H1 (cell line): Measurements from ENCODE around the gene ZNF746. TPM values are rescaled to one million over a fixed set of nuclear protein-coding genes. Genes with fewer than 3 reads are reported as not detected.

ENCODE experiments used
- CTCF ChIA-PET: fragments of 300-600 bp; sonication (Branson Sonifier 250); formaldehyde crosslinking; loops from one replicate; lab custom pipeline; 2021; ENCODE audit not compliant: partially characterized antibody; lab: Charles Lee
- POLR2A ChIA-PET: fragments of 300-600 bp; sonication (Branson Sonifier 250); formaldehyde crosslinking; loops from one replicate; lab custom pipeline; 2021; ENCODE audit warnings: inconsistent platforms; ENCODE audit not compliant: partially characterized antibody; lab: Charles Lee
- DNase-seq, 2 experiments: peaks; one replicate each; pipeline versions ENCODE4 v3.0.0 to v3.0.0-alpha.2; 2010 to 2022; ENCODE audit warnings: low spot score in 2 of 2, low read depth in 1 of 2, mixed read lengths in 1 of 2
- FAIRE-seq: peaks from 2 replicates; lab custom pipeline; 2011; peaks lifted over from hg19 to GRCh38; lab: Jason Lieb, UNC
- H2AFZ ChIP-seq: 2 replicates; pipeline ENCODE4 v1.8.1; 2012; ENCODE audit warnings: low read length, inconsistent platforms
- H2AK5ac ChIP-seq: 2 replicates; pipeline ENCODE4 v1.6.1; 2013; ENCODE audit warnings: low read depth, low read length
- H2BK120ac ChIP-seq: replicated peaks from 2 replicates; pipeline ENCODE3; 2013; ENCODE audit warnings: low read depth, low read length, inconsistent platforms
- H2BK12ac ChIP-seq: 2 replicates; pipeline ENCODE4 v1.6.1; 2013; ENCODE audit warnings: low read depth, low read length
- H2BK15ac ChIP-seq: 2 replicates; pipeline ENCODE4 v1.6.1; 2013; ENCODE audit warnings: low read length
- H2BK20ac ChIP-seq: 2 replicates; pipeline ENCODE4 v1.6.1; 2013; ENCODE audit warnings: low read length
- H2BK5ac ChIP-seq: 2 replicates; pipeline ENCODE4 v1.6.1; 2013; ENCODE audit warnings: low read depth, low read length
- H3K14ac ChIP-seq: 2 replicates; pipeline ENCODE4 v1.6.1; 2013; ENCODE audit warnings: inconsistent platforms; ENCODE audit not compliant: insufficient read length
- H3K18ac ChIP-seq: 2 replicates; pipeline ENCODE4 v1.6.1; 2013; ENCODE audit warnings: low read length; ENCODE audit errors: extremely low read depth
- H3K23ac ChIP-seq: 2 replicates; pipeline ENCODE4 v1.6.1; 2013; ENCODE audit warnings: inconsistent platforms; ENCODE audit not compliant: insufficient read length
- H3K23me2 ChIP-seq: 2 replicates; pipeline ENCODE4 v1.6.1; 2013; ENCODE audit warnings: low read depth, low read length
- H3K27ac ChIP-seq: 2 replicates; pipeline ENCODE4 v1.6.1; 2011; ENCODE audit warnings: low read depth, low read length, inconsistent platforms
- H3K27me3 ChIP-seq, 4 experiments: replicated peaks in 1 of 4; 1 replicate in 1 of 4; 2 replicates in 3 of 4; pipeline versions ENCODE4 v1.6.1 to v1.8.1; 2011 to 2013; ENCODE audit warnings: low read length in 3 of 4, mild to moderate bottlenecking in 3 of 4, inconsistent platforms in 2 of 4, mixed read lengths in 2 of 4, moderate library complexity in 1 of 4; ENCODE audit not compliant: control insufficient read depth in 3 of 4, insufficient read depth in 3 of 4; ENCODE audit errors: extremely low read depth in 1 of 4
- H3K36me3 ChIP-seq, 4 experiments: 2 replicates each; pipeline versions ENCODE4 v1.6.1 to v1.8.1; 2011 to 2013; ENCODE audit warnings: mild to moderate bottlenecking in 4 of 4, low read length in 3 of 4, moderate library complexity in 2 of 4, control low read depth in 1 of 4, inconsistent platforms in 1 of 4; ENCODE audit not compliant: insufficient read depth in 4 of 4, control insufficient read depth in 2 of 4
- H3K4ac ChIP-seq: replicated peaks from 2 replicates; pipeline ENCODE3; 2013; ENCODE audit warnings: low read length, low read depth, mixed read lengths, inconsistent platforms; ENCODE audit not compliant: insufficient read length
- H3K4me1 ChIP-seq, 4 experiments: replicated peaks in 1 of 4; 1 replicate in 1 of 4; 2 replicates in 3 of 4; pipeline versions ENCODE4 v1.6.1 to v1.8.1; 2011 to 2013; ENCODE audit warnings: low read length in 3 of 4, inconsistent platforms in 2 of 4, mixed read lengths in 1 of 4; ENCODE audit not compliant: insufficient read depth in 4 of 4, control insufficient read depth in 3 of 4
- H3K4me2 ChIP-seq, 2 experiments: 2 replicates each; pipeline versions ENCODE4 v1.6.1 to v1.8.1; 2011 to 2013; ENCODE audit warnings: low read depth in 2 of 2, low read length in 2 of 2, control low read depth in 1 of 2, inconsistent platforms in 1 of 2, mild to moderate bottlenecking in 1 of 2; ENCODE audit not compliant: insufficient read depth in 1 of 2
- H3K4me3 ChIP-seq, 4 experiments: fragments of 200-600, 300-600 bp in 1 of 4; sonication (generic), shearing (Covaris generic), sonication (Bioruptor Twin) in 1 of 4; 2 replicates each; pipeline versions ENCODE4 v1.5.1 to v1.8.1; 2011 to 2016; ENCODE audit warnings: low read length in 4 of 4, low read depth in 3 of 4, control low read depth in 2 of 4, inconsistent platforms in 2 of 4, mild to moderate bottlenecking in 2 of 4, mixed read lengths in 1 of 4, moderate library complexity in 1 of 4; ENCODE audit not compliant: insufficient read depth in 2 of 4; ENCODE audit errors: extremely low read depth in 1 of 4
- H3K56ac ChIP-seq: replicated peaks from 2 replicates; pipeline ENCODE3; 2013; ENCODE audit warnings: low read depth, mild to moderate bottlenecking, mixed read lengths, low read length, inconsistent platforms; ENCODE audit not compliant: insufficient read length
- H3K79me1 ChIP-seq: 2 replicates; pipeline ENCODE4 v1.6.1; 2013; ENCODE audit warnings: low read depth, low read length, control low read depth
- H3K79me2 ChIP-seq, 2 experiments: 2 replicates each; pipeline versions ENCODE4 v1.6.1 to v1.8.1; 2012 to 2013; ENCODE audit warnings: low read length in 2 of 2, mild to moderate bottlenecking in 2 of 2, inconsistent platforms in 1 of 2; ENCODE audit not compliant: insufficient read depth in 2 of 2, control insufficient read depth in 1 of 2
- H3K9ac ChIP-seq, 4 experiments: replicated peaks in 1 of 4; 1 replicate in 1 of 4; 2 replicates in 3 of 4; pipeline versions ENCODE4 v1.6.1 to v1.8.1; 2011 to 2013; ENCODE audit warnings: low read depth in 3 of 4, low read length in 3 of 4, control low read depth in 2 of 4, mild to moderate bottlenecking in 2 of 4, moderate library complexity in 2 of 4, inconsistent platforms in 1 of 4; ENCODE audit errors: extremely low read depth in 1 of 4
- H3K9me3 ChIP-seq, 2 experiments: 2 replicates each; pipeline versions ENCODE4 v1.6.1 to v1.8.1; 2012 to 2013; ENCODE audit warnings: mild to moderate bottlenecking in 2 of 2, moderate library complexity in 2 of 2, control low read depth in 1 of 2, inconsistent platforms in 1 of 2, low read depth in 1 of 2, low read length in 1 of 2, mixed read lengths in 1 of 2; ENCODE audit not compliant: insufficient read depth in 2 of 2
- H4K20me1 ChIP-seq, 2 experiments: replicated peaks in 1 of 2; 2 replicates each; pipeline versions ENCODE3 to v1.8.1; 2011 to 2013; ENCODE audit warnings: inconsistent platforms in 2 of 2, low read length in 2 of 2, mild to moderate bottlenecking in 1 of 2; ENCODE audit not compliant: insufficient read depth in 2 of 2, control insufficient read depth in 1 of 2
- H4K5ac ChIP-seq: 2 replicates; pipeline ENCODE4 v1.6.1; 2013; ENCODE audit warnings: low read length, low read depth, mixed read lengths, inconsistent platforms; ENCODE audit not compliant: insufficient read length
- H4K8ac ChIP-seq: 2 replicates; pipeline ENCODE4 v1.8.0; 2013; ENCODE audit warnings: mild to moderate bottlenecking, moderate library complexity, low read length, inconsistent platforms; ENCODE audit not compliant: insufficient read depth; ENCODE audit errors: extremely low read depth
- H4K91ac ChIP-seq: replicated peaks from 2 replicates; pipeline ENCODE3; 2013; ENCODE audit warnings: low read length, mixed read lengths, inconsistent platforms; ENCODE audit not compliant: insufficient read length
- CTBP2 ChIP-seq: IDR thresholded peaks from 2 replicates; pipeline ENCODE4 v1.7.0; 2011; ENCODE audit warnings: borderline replicate concordance, mild to moderate bottlenecking, moderate library complexity, mixed read lengths, low read length; ENCODE audit not compliant: insufficient read depth, insufficient read length
- E2F6 ChIP-seq: IDR thresholded peaks from 2 replicates; pipeline ENCODE4 v1.6.1; 2012; ENCODE audit warnings: inconsistent platforms
- HDAC6 ChIP-seq: IDR thresholded peaks from one replicate; pipeline ENCODE4 v1.7.1; 2012; ENCODE audit warnings: low read depth, mild to moderate bottlenecking, inconsistent platforms, low read length, moderate library complexity
- KDM1A ChIP-seq: fragments of 200-600, 300-600 bp; sonication (generic); IDR thresholded peaks from 2 replicates; pipeline ENCODE4 v1.7.1; 2016; ENCODE audit warnings: mild to moderate bottlenecking, low read length, borderline replicate concordance
- PHF8 ChIP-seq: fragments of 200-600 bp; sonication (generic); conservative IDR thresholded peaks from 2 replicates; pipeline ENCODE4 v1.7.1; 2012; ENCODE audit warnings: low read depth, mild to moderate bottlenecking, inconsistent platforms, low read length, moderate library complexity
- TAF1 ChIP-seq: IDR thresholded peaks from 2 replicates; pipeline ENCODE4 v1.6.1; 2011; ENCODE audit warnings: mild to moderate bottlenecking, low read depth, low read length
- WGBS, 2 experiments: shearing (Covaris generic) in 1 of 2; methylation state at CpG; one replicate each; pipeline versions ENCODE4 v1.1.6 to v1.1.7; 2013 to 2015; ENCODE audit warnings: low lambda C conversion rate in 2 of 2, mixed read lengths in 2 of 2, inconsistent platforms in 1 of 2, low coverage in 1 of 2, missing lambda C conversion rate in 1 of 2; ENCODE audit not compliant: insufficient replicate concordance in 2 of 2, insufficient coverage in 1 of 2, insufficient read length in 1 of 2; ENCODE audit errors: extremely low coverage in 1 of 2, missing lambda C conversion rate in 1 of 2; 5-methylcytosine and 5-hydroxymethylcytosine counted together
- polyA plus RNA-seq, 7 experiments: library from polyadenylated mRNA; depleted of rRNA in 3 of 7; stranded (reverse) in 5 of 7; unstranded in 2 of 7; fragments of >200 nt in 5 of 7; fragments of 200-250 nt in 2 of 7; gene quantifications; 1 replicate in 5 of 7; 2 replicates in 1 of 7; 4 replicates in 1 of 7; pipeline versions ENCODE4 v1.2.1 to v1.2.3, GENCODE V29; 2011 to 2013; ENCODE audit warnings: missing spikeins in 2 of 7, mixed read lengths in 2 of 7
- total RNA-seq: library from RNA; stranded (reverse); fragmentation: NEBNext Ultra II Directional; extraction: Animal tissue kit (Norgen Biotek cat#: 25700); gene quantifications from 2 replicates; pipeline ENCODE4 v1.2.1, GENCODE V29; 2021
- TF ChIP-seq, protein P1 (sequence below): IDR thresholded peaks from 2 replicates; pipeline ENCODE4 v1.6.1; 2012; ENCODE audit warnings: inconsistent platforms

The ZNF746 gene
- total and polyA plus RNA-seq, 2 of the 8 experiments (the other 6 are each of a cell fraction or from before 2014, with no cell fraction given), result 7.5 to 15.6 TPM

DNA sequence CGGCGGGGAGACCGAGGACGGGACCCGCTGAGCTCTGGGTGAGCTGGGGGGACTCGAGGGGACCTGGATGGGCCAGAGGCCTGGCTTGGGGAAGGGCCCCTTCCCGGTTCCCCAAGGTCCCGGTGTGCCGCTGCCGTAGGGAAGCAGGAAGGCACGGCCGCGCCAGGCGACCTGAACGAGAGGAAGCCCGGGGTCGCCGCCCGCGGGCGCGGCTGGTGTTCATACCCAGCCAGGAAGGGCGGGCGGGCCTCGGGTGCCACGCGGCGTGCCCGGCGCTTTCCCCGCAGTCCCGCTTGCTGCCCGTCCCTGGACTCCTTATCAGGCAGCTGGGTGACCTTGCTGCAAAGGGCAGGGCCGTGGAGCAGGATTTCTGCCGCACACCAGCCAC lies 74.7 kb downstream of the ZNF746 start:
- Histone ChIP-seq H3K9ac (peak overlapping the region; percentile 38 to 53 (median 44)), H2BK12ac (no peak overlapping the region), H3K23ac (no peak overlapping the region), H3K27me3 (peaks cover 0 to 7% (median 6%) of the 10 kb centered on the region in 4 experiments; a peak in 5 of 7 replicates), H2BK120ac (no peak overlapping the region), H4K20me1 (no peaks in the 10 kb centered on the region), H2AFZ (peak overlapping the region; percentile 96), H3K14ac (no peak overlapping the region), H3K18ac (peak overlapping the region; percentile 71; the same call in 1 of the 2 replicates), H3K4me2 (peak overlapping the region; percentile 70 to 71), H3K79me1 (no peaks in the 10 kb centered on the region), H2BK5ac (no peak overlapping the region), H2AK5ac (no peak overlapping the region), H3K23me2 (peaks cover 4% of the 10 kb centered on the region; the same call in 1 of the 2 replicates), H2BK15ac (no peak overlapping the region), H3K4me3 (peak overlapping the region; percentile 54 to 73 (median 61)), H2BK20ac (no peak overlapping the region), H3K79me2 (no peaks in the 10 kb centered on the region), H3K9me3 (no peaks in the 10 kb centered on the region), H3K27ac (no peak overlapping the region), H3K36me3 (no peaks in the 10 kb centered on the region), H3K4me1 (peaks cover 0 to 4% (median under 1%) of the 10 kb centered on the region in 4 experiments; a peak in 4 of 7 replicates), H3K56ac (no peak overlapping the region), H4K91ac (no peak overlapping the region), H4K8ac (peak overlapping the region; percentile 73), H4K5ac (peak overlapping the region; percentile 66), H3K4ac (no peak overlapping the region)
- POLR2A ChIA-PET, result interaction anchor here (0.8 to 3.3 kb wide), 4 partner anchors 9 to 202 kb away, joined by 3 to 27 read pairs (median 7); partner anchors contain the start of gene ZNF777
- CTCF ChIA-PET, result interaction anchor here (0.6 to 3.3 kb wide), 25 partner anchors 9 to 227 kb away, joined by 3 to 16 read pairs (median 3); partner anchors contain the start of gene ZNF777
- 11% methylated on average over 23 of the region's 35 CpGs; no CpG with 5 or more reads in 1 of the 2 experiments for WGBS, 2 experiments
- TF ChIP-seq CTBP2 (no peak), PHF8 (peak; percentile 33), HDAC6 (no peak), E2F6 (peak; percentile 52), KDM1A (no peak), TAF1 (0 out of 2 replicates have a peak, but pooled peaks have one; percentile 13)
- TF ChIP-seq, protein P1, sequence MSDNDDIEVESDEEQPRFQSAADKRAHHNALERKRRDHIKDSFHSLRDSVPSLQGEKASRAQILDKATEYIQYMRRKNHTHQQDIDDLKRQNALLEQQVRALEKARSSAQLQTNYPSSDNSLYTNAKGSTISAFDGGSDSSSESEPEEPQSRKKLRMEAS, result 0 out of 2 replicates have a peak, but pooled peaks have one; percentile 22
- FAIRE-seq (no peak), DNase-seq (peak in 1 of 2 experiments; percentile 78)
